ENCODE results near the gene PIEZO1.

DNA sequence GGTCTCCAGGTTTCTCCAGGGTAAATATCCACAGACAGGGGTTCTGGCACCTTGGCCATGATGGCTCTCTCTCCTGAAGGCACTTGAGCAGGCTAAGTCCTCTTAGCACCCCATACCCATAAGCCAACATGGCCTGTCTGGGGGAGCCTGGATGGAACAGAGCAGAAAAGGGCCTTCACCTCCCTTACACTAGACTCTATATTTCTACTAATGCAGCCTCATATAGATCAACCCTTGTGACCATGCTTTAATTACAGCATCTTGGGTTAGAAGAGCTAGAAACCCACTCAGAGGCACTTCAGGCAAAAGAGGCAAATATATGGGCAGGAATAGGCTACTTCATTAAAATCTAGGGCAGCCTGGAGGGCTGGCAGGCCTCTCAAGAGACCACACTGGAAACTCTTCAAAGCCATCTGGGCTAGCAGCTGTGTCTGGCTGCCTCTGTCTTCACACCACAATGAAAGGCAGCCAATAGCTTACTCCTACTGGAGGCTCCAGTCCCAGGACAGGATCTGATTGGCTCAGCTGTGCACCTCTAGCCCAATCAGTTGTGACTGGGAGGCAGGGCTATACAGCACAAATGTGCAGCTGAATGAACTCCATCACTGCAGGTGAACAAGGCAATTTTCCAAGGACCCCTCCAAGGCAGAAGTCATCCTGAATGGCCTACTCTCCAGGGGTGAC is 13.9 kb upstream of the PIEZO1 start:
- TF ChIP-seq, protein P1, sequence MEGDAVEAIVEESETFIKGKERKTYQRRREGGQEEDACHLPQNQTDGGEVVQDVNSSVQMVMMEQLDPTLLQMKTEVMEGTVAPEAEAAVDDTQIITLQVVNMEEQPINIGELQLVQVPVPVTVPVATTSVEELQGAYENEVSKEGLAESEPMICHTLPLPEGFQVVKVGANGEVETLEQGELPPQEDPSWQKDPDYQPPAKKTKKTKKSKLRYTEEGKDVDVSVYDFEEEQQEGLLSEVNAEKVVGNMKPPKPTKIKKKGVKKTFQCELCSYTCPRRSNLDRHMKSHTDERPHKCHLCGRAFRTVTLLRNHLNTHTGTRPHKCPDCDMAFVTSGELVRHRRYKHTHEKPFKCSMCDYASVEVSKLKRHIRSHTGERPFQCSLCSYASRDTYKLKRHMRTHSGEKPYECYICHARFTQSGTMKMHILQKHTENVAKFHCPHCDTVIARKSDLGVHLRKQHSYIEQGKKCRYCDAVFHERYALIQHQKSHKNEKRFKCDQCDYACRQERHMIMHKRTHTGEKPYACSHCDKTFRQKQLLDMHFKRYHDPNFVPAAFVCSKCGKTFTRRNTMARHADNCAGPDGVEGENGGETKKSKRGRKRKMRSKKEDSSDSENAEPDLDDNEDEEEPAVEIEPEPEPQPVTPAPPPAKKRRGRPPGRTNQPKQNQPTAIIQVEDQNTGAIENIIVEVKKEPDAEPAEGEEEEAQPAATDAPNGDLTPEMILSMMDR (conservative IDR thresholded peaks at IDR 0.05) = no peak
- TF ChIP-seq EZH2 (IDR thresholded peaks at IDR 0.05; ENCODE audit: low read depth) = no peak

Data from PC-9 (cell line).